GM18520 (cell line): ENCODE data around the gene SPOCK2.

Experiments
- ATAC-seq: cut with Tn5 transposase; IDR thresholded peaks from one replicate; pipeline ENCODE4 v1.9.1; 2021; ENCODE audit not compliant: unreplicated experiment

SPOCK2 gene

DNA sequence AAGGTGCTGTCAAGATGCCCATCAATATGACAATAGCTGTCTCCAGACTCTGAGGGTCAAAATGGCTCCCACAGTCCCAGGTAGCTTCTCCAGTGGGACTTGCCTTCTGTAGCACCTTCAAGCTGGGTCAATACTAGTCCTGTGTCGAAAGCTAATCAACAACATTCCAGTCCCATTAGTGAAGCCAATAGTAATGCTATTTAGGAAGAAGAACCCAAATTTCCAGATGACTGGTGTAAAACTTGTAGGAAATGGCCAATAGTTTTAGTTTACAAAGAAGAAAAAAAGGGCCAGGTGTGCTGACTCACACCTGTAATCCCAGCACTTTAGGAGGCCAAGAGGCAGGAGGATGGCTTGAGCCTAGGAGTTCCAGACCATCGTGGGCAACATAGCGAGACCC, 2.0 kb upstream of the SPOCK2 start:
- ATAC-seq: no peak

- ATAC-seq: no peak
These were observed 1.3 kb upstream of the SPOCK2 start for GRCh38 chr10:72089618-72090017.

- no peak for ATAC-seq
These were observed 681 bp upstream of the SPOCK2 start for GRCh38 chr10:72088889-72089575.

DNA sequence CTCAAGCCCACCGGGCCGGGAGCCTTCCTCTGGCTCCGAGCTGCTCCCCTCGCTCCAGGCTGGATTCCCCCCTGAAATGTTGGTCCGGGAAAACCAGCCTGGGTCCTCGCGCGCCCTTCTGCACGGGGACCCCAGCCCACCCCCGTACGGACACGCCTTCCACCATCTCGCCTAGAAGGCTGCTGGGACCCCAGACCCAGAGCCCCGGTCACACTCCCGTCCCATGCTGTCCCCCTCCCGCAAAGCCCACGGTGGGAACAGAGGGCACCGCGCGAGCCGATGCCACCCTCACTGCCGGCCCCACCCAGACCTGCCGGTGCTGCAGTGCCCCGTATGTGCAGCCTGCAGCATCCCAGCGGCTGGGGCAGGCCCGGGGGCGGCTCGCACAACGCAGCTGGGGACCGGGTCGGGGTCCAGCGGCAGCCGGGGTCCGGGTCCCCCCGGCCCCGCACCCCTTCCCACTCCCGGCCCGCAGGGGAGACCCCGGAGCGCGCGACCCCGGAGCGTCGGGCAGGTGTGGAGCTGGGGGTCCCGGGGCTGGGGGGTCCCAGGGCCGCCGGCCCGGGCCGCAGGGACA, 871 bp downstream of the SPOCK2 start:
- no peak for ATAC-seq

DNA sequence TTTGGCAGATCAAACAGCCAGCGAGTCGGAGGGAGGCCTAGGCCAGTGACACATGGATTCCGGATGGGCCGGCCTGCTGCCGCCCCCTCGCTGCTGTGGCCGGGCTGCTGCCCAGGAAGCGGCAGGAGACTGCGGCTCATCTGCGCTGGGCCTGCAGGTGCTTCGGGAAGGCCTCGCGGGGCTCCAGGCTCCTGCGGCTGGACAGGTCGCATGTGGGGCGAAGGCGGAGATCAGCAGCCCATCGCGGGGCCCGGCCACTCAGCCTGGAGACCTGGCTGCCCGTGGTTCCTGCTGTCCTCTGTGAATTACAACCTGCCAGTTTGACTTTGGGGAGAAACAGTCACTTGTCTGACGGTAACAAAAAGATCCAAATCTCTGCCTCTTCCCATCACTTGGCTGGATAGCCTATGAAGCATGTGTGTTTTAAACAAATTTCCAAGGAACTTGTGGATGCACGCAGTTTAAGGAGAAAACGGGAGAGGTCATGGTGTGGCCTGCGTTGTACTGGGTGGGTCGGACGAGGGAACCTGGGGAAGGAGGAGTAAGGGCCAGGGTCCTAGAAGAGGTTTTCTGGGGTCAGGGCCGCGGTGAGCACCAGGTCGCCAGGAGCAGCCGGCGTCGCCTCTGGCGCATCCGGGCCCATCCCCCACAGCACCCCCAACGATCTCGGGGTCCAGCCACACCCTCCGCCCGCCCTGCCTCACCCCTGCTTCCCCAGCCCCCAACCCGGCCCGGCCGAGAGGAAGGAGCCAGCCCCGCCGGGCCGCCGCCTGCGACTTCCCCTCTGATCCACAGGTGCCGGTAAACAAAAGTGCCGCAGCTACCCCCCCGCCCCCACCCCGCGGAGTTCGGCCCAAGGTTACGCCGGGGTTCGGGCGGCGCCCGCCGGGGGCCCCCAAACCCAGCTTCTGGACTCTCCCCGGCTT, 1.6 kb downstream of the SPOCK2 start:
- no peak for ATAC-seq

DNA sequence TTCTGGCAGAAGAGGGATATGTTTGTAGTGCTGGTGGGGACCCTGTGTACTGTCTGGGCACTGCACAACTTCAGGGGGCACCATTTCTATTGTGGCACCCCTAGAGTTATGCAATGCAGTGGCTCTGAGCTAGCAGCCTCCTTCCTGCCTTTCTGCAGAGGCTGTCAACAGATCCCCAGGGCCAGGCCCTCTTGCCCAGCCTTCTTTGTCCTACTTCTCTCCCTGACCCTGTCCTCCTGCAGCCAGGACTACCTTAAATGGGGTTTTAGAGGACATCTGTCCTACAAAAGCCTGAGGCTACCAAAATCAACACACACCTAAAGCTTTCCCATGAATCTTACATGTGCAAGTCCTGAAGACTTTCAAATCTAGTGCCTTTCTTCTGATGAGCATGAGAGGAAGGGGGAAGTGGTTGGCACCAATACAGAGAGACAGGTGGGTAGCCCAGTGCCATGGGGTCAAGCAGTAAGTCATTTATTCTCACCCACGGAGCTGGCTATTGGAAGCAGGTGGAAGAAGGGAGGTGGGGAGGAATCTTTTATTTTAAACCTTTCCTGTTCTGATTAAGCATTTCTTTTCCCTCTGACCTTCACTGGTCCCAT, 2.4 kb downstream of the SPOCK2 start:
- ATAC-seq: no peak

DNA sequence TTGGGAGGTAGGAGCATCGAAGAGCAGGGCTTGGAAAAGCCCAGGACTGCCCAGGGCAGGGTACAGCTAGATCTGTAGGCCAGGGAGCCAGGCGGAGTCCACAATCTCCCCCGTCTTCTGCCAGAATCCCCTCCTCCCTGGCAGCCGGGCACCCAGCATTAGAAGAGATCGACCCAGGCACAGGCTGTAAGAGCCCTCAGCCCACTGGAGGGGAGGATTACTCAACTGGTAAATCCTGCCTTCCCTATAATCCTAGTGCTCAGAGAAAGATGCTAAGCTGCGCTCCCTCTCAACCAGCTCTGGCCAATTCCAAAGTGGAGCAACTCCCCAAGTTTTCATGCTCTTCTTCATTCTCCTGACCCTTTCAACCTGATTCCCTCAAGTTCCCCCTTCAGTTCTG, 3.2 kb downstream of the SPOCK2 start:
- no peak for ATAC-seq

GRCh38 chr10:72083790-72084459, 4.4 kb downstream of the SPOCK2 start:
- ATAC-seq: no peak

DNA sequence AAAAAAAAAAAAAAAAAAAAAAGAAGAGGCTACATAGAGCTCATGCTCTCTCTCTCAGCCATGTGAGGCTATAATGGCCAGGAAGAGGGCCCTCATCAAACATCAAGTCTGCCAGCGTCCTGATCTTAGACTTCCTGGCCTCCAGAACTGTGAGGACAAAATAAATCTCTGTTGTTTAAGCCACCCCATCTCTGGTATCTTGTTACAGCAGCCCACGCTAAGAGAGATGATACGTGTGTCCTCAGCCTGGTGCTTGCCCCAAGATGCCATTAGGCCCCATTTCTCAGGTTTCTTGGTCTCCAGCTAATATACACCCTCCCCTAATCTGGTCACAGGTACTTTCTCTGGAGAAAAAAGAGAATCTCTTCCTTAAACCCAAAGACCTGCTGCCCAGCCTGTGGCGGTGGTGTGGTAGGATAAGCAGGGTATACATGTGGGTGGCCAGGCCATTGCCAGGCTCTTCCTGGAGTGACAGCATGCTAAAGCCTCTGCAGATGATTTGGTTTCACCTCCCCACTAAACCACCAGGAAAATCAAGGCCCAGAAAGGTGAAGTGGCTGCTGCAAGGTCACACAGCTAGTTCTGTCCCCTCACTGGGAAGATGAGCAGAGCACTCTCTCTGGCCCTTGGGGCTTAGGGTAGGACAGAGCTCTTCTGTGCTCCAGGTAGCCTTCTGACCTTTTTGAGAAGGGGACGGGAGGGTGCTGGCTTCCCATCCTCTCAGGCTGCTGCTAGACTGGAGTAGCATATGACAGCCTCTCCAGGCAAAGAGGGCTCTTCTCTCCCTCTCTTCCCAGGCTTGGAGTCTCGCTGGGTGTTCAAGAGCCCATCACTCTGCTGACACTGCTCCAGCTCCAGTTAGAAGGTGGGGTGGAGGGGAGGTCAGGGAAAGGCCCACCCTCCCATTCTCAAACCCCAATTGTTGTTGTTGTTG, 5.2 kb downstream of the SPOCK2 start:
- ATAC-seq: no peak

DNA sequence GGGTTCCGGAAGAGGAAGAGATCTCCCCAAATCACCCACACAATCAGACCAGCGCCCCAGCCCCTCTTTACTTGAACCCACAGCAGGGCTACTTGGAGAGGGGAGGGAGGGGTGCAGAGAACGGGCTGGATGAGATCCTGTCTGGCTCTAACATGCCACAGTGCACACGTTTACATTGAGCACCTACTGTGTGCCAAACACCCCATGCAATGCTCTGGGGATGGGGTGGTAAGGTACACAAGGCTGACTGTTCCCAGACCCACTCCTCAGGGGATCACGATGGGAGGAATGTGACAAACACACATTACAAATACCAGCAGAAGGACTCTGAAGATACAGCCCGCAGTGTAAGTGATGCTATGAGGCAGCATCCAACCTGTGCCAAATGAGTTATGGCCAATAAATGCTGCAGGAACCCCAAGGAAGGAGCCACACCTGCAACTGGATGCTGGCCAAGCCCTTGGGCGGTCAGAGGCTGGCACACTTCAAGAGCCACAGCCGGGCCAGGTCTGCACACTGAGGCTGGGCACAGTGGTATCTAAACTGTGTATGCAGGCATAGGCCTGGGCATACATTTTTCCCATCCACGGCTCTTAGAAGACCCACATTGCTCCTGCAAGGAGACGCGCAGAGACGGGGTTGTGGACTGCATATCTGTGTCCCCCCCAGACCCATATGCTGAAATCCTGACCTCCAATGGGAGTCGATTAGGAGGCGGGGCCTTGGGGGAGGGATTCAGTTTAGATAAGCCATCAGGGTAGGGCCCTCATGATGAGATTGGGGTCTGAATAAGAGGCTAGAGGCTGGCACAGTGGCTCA, 6.4 kb downstream of the SPOCK2 start:
- no peak for ATAC-seq

- ATAC-seq: no peak
These were observed 7.1 kb downstream of the SPOCK2 start for GRCh38 chr10:72081210-72081609.

GRCh38 chr10:72080042-72080975, 8.0 kb downstream of the SPOCK2 start:
- ATAC-seq: no peak

GRCh38 chr10:72079356-72079755, 9.0 kb downstream of the SPOCK2 start:
- ATAC-seq: no peak

GRCh38 chr10:72077275-72077990, 10.9 kb downstream of the SPOCK2 start:
- ATAC-seq: no peak

GRCh38 chr10:72076756-72077155, 11.6 kb downstream of the SPOCK2 start:
- no peak for ATAC-seq

DNA sequence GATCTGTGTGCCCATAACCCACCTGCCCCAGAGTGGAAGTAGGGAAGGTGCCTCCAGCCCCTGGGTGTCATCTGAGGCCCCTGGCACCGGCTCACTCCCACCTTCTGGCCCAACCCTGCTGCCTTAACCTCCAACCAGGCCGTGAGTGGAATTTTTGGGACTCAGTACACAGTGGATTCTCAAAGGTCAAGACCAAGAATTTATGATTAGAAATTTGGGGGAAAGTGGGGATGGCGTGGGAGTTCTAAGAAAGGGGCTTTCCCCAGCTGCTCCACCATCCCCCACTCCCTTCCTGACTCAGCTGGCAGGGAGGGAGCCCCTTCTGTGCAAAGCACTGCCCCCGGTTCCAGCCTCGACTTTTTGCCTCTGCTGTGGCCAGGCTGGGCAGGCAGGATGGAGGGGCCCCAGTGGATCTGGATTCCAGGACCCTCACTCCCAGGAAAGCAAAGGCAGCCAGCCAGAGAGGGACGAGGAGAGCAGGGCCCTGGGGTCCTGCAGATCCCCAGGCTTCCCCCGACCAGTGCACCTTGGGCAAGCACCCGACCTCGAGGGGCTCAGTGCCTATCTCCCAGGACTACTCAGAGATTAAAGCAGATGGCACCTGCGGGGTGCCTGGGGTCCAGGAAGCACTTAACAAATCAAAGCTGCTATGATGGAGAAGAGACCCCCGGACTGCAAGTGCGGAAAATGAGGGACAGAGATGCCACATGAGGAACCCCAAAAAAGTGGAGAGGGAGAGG, 12.8 kb downstream of the SPOCK2 start:
- ATAC-seq: no peak
